ENCODE results near the gene HS6ST2. TPM values are rescaled to one million over a fixed set of nuclear protein-coding genes. Genes with fewer than 3 reads are reported as not detected.

The HS6ST2 gene
- total RNA-seq, 1 experiment from 2014 or later: 7.4 TPM

GRCh38 chrX:132961511-132961910 lies 3.1 kb upstream of the HS6ST2 start:
- no peaks in the 10 kb centered on the region for H3K9me2 ChIP-seq (replicated peaks; ENCODE audit: low read length)
- DNase-seq: peak; percentile 71
- no peak overlapping the region; the same call in 1 of the 2 replicates for H3K9ac ChIP-seq (ENCODE audit: low read length)
- no peaks in the 10 kb centered on the region for H3F3A ChIP-seq (ENCODE audit: low read length, unreplicated experiment)
- intact Hi-C loops (cut with micrococcal nuclease): no loop called here
- TF ChIP-seq CTCF (conservative IDR thresholded peaks at IDR 0.05; ENCODE audit: low read depth, low read length) (no peak), EZH2 (IDR thresholded peaks at IDR 0.05; ENCODE audit: low read length, unreplicated experiment) (no peak), EZH2phosphoT487 (IDR thresholded peaks at IDR 0.05; ENCODE audit: borderline replicate concordance, low read length) (no peak)
- no peaks in the 10 kb centered on the region for H3K9me3 ChIP-seq (ENCODE audit: low read length)
- no peaks in the 10 kb centered on the region for H3K27me3 ChIP-seq (ENCODE audit: low read length)
- 0 out of 2 replicates have a peak overlapping the region, but pooled peaks have one; percentile 28 for H3K4me2 ChIP-seq (ENCODE audit: low read length)
- ChIA-PET CTCF (no interaction called here), POLR2A (ENCODE audit: unreplicated experiment) (no interaction called here)
- H3K79me2 ChIP-seq (ENCODE audit: low read length): no peaks in the 10 kb centered on the region
- H3K4me1 ChIP-seq (ENCODE audit: insufficient read depth, low read length): peaks cover 18% of the 10 kb centered on the region
- no peak overlapping the region for H2AFZ ChIP-seq (ENCODE audit: low read length)
- H3K4me3 ChIP-seq (ENCODE audit: low read length): no peak overlapping the region
- 0 out of 2 replicates have a peak, but pooled peaks have one; percentile 10 for ATAC-seq
- BruUV-seq (replicated peaks): no TSS peak
- H3K36me3 ChIP-seq (ENCODE audit: low read depth, low read length): no peaks in the 10 kb centered on the region
- no peaks in the 10 kb centered on the region for H4K20me1 ChIP-seq (ENCODE audit: low read length)
- peak overlapping the region; percentile 74 for H3K27ac ChIP-seq (ENCODE audit: low read length)

- no peaks in the 10 kb centered on the region for H3F3A ChIP-seq (ENCODE audit: low read length, unreplicated experiment)
- peak overlapping the region; percentile 77 for H3K9ac ChIP-seq (ENCODE audit: low read length)
- peak overlapping the region; percentile 79 for H3K4me2 ChIP-seq (ENCODE audit: low read length)
- H4K20me1 ChIP-seq (ENCODE audit: low read length): no peaks in the 10 kb centered on the region
- no peaks in the 10 kb centered on the region for H3K9me2 ChIP-seq (replicated peaks; ENCODE audit: low read length)
- no peaks in the 10 kb centered on the region for H3K27me3 ChIP-seq (ENCODE audit: low read length)
- CTCF ChIA-PET: interaction anchor here (0.6 kb wide), 2 partner anchors 48 to 242 kb away, joined by 5 to 6 read pairs; no protein-coding TSS in a partner anchor
- H3K36me3 ChIP-seq (ENCODE audit: low read depth, low read length): no peaks in the 10 kb centered on the region
- no peaks in the 10 kb centered on the region for H3K9me3 ChIP-seq (ENCODE audit: low read length)
- intact Hi-C loops (cut with micrococcal nuclease): loop anchor here (5.0 to 10.0 kb wide), 2 partner anchors 280 to 323 kb away; no protein-coding TSS in a partner anchor
- no peak overlapping the region for H3K27ac ChIP-seq (ENCODE audit: low read length)
- POLR2A ChIA-PET (ENCODE audit: unreplicated experiment): interaction anchor here (0.6 kb wide), 1 partner anchor 218 kb away, joined by 3 read pairs; no protein-coding TSS in a partner anchor
- H3K79me2 ChIP-seq (ENCODE audit: low read length): 0 out of 2 replicates have a peak, but pooled peaks cover 12% of the 10 kb centered on the region
- TF ChIP-seq EZH2phosphoT487 (IDR thresholded peaks at IDR 0.05; ENCODE audit: borderline replicate concordance, low read length) (no peak), EZH2 (IDR thresholded peaks at IDR 0.05; ENCODE audit: low read length, unreplicated experiment) (no peak), CTCF (conservative IDR thresholded peaks at IDR 0.05; ENCODE audit: low read depth, low read length) (no peak)
- H2AFZ ChIP-seq (ENCODE audit: low read length): peak overlapping the region; percentile 71
- peak overlapping the region; percentile 71 for H3K4me3 ChIP-seq (ENCODE audit: low read length)
- BruUV-seq (replicated peaks): no TSS peak
- peak; percentile 25 for ATAC-seq
- no peak for DNase-seq
- peaks cover 54% of the 10 kb centered on the region for H3K4me1 ChIP-seq (ENCODE audit: insufficient read depth, low read length)
Measured at GRCh38 chrX:132957211-132958090, 978 bp downstream of the HS6ST2 start.
